Raji (cell line): ENCODE data around the gene MRPL37.

Source experiments
- POLR2A ChIP-seq: IDR thresholded peaks from 2 replicates; pipeline ENCODE4 v1.6.1; 2011; ENCODE audit warnings: low read depth, low read length, control low read depth; ENCODE audit not compliant: insufficient read depth

Gene MRPL37

GRCh38 chr1:54244655-54245054 is 44.7 kb downstream of the MRPL37 start:
- no peak for TF ChIP-seq POLR2A

- no peak for TF ChIP-seq POLR2A
Measured at GRCh38 chr1:54245501-54245900, 45.5 kb downstream of the MRPL37 start.

- no peak for TF ChIP-seq POLR2A
Measured at GRCh38 chr1:54246116-54246721, 46.3 kb downstream of the MRPL37 start.

- TF ChIP-seq POLR2A = no peak
Measured at GRCh38 chr1:54247863-54248515, 48.0 kb downstream of the MRPL37 start.

- TF ChIP-seq POLR2A = no peak
Measured at GRCh38 chr1:54248966-54249365, 49.0 kb downstream of the MRPL37 start.

GRCh38 chr1:54249819-54250435 is 50.0 kb downstream of the MRPL37 start:
- TF ChIP-seq POLR2A = no peak

- no peak for TF ChIP-seq POLR2A
Measured at GRCh38 chr1:54250670-54251069, 50.7 kb downstream of the MRPL37 start.

GRCh38 chr1:54252371-54252936 is 52.5 kb downstream of the MRPL37 start:
- TF ChIP-seq POLR2A = no peak

- TF ChIP-seq POLR2A = no peak
Measured at GRCh38 chr1:54253480-54253879, 53.5 kb downstream of the MRPL37 start.

- TF ChIP-seq POLR2A = no peak
Measured at GRCh38 chr1:54254055-54254454, 54.1 kb downstream of the MRPL37 start.

GRCh38 chr1:54255026-54255702 is 55.2 kb downstream of the MRPL37 start:
- no peak for TF ChIP-seq POLR2A

GRCh38 chr1:54256522-54257345 is 56.8 kb downstream of the MRPL37 start:
- no peak for TF ChIP-seq POLR2A

GRCh38 chr1:54257346-54257620 is 57.3 kb downstream of the MRPL37 start:
- TF ChIP-seq POLR2A = no peak

- no peak for TF ChIP-seq POLR2A
Measured at GRCh38 chr1:54257876-54258275, 57.9 kb downstream of the MRPL37 start.
